H1 (cell line): ENCODE data around the gene TMBIM6. TPM values are rescaled to one million over a fixed set of nuclear protein-coding genes. Genes with fewer than 3 reads are reported as not detected.
"Not testable (repeated sequence)": the region's sequence is repeated elsewhere in the genome, so short reads cannot be mapped to it uniquely, and the experiment has no call there.

Source experiments
- CTCF ChIA-PET: fragments of 300-600 bp; sonication (Branson Sonifier 250); formaldehyde crosslinking; loops from one replicate; lab custom pipeline; 2021; ENCODE audit not compliant: partially characterized antibody; lab: Charles Lee
- POLR2A ChIA-PET: fragments of 300-600 bp; sonication (Branson Sonifier 250); formaldehyde crosslinking; loops from one replicate; lab custom pipeline; 2021; ENCODE audit warnings: inconsistent platforms; ENCODE audit not compliant: partially characterized antibody; lab: Charles Lee
- DNase-seq, 2 experiments: peaks; one replicate each; pipeline versions ENCODE4 v3.0.0 to v3.0.0-alpha.2; 2010 to 2022; ENCODE audit warnings: low spot score in 2 of 2, low read depth in 1 of 2, mixed read lengths in 1 of 2
- FAIRE-seq: peaks from 2 replicates; lab custom pipeline; 2011; peaks lifted over from hg19 to GRCh38; lab: Jason Lieb, UNC
- H2AFZ ChIP-seq: 2 replicates; pipeline ENCODE4 v1.8.1; 2012; ENCODE audit warnings: low read length, inconsistent platforms
- H2AK5ac ChIP-seq: 2 replicates; pipeline ENCODE4 v1.6.1; 2013; ENCODE audit warnings: low read depth, low read length
- H2BK120ac ChIP-seq: replicated peaks from 2 replicates; pipeline ENCODE3; 2013; ENCODE audit warnings: low read depth, low read length, inconsistent platforms
- H2BK12ac ChIP-seq: 2 replicates; pipeline ENCODE4 v1.6.1; 2013; ENCODE audit warnings: low read depth, low read length
- H2BK15ac ChIP-seq: 2 replicates; pipeline ENCODE4 v1.6.1; 2013; ENCODE audit warnings: low read length
- H2BK20ac ChIP-seq: 2 replicates; pipeline ENCODE4 v1.6.1; 2013; ENCODE audit warnings: low read length
- H2BK5ac ChIP-seq: 2 replicates; pipeline ENCODE4 v1.6.1; 2013; ENCODE audit warnings: low read depth, low read length
- H3K14ac ChIP-seq: 2 replicates; pipeline ENCODE4 v1.6.1; 2013; ENCODE audit warnings: inconsistent platforms; ENCODE audit not compliant: insufficient read length
- H3K18ac ChIP-seq: 2 replicates; pipeline ENCODE4 v1.6.1; 2013; ENCODE audit warnings: low read length; ENCODE audit errors: extremely low read depth
- H3K23ac ChIP-seq: 2 replicates; pipeline ENCODE4 v1.6.1; 2013; ENCODE audit warnings: inconsistent platforms; ENCODE audit not compliant: insufficient read length
- H3K23me2 ChIP-seq: 2 replicates; pipeline ENCODE4 v1.6.1; 2013; ENCODE audit warnings: low read depth, low read length
- H3K27ac ChIP-seq: 2 replicates; pipeline ENCODE4 v1.6.1; 2011; ENCODE audit warnings: low read depth, low read length, inconsistent platforms
- H3K27me3 ChIP-seq, 4 experiments: replicated peaks in 1 of 4; 1 replicate in 1 of 4; 2 replicates in 3 of 4; pipeline versions ENCODE4 v1.6.1 to v1.8.1; 2011 to 2013; ENCODE audit warnings: low read length in 3 of 4, mild to moderate bottlenecking in 3 of 4, inconsistent platforms in 2 of 4, mixed read lengths in 2 of 4, moderate library complexity in 1 of 4; ENCODE audit not compliant: control insufficient read depth in 3 of 4, insufficient read depth in 3 of 4; ENCODE audit errors: extremely low read depth in 1 of 4
- H3K36me3 ChIP-seq, 4 experiments: 2 replicates each; pipeline versions ENCODE4 v1.6.1 to v1.8.1; 2011 to 2013; ENCODE audit warnings: mild to moderate bottlenecking in 4 of 4, low read length in 3 of 4, moderate library complexity in 2 of 4, control low read depth in 1 of 4, inconsistent platforms in 1 of 4; ENCODE audit not compliant: insufficient read depth in 4 of 4, control insufficient read depth in 2 of 4
- H3K4ac ChIP-seq: replicated peaks from 2 replicates; pipeline ENCODE3; 2013; ENCODE audit warnings: low read length, low read depth, mixed read lengths, inconsistent platforms; ENCODE audit not compliant: insufficient read length
- H3K4me1 ChIP-seq, 4 experiments: replicated peaks in 1 of 4; 1 replicate in 1 of 4; 2 replicates in 3 of 4; pipeline versions ENCODE4 v1.6.1 to v1.8.1; 2011 to 2013; ENCODE audit warnings: low read length in 3 of 4, inconsistent platforms in 2 of 4, mixed read lengths in 1 of 4; ENCODE audit not compliant: insufficient read depth in 4 of 4, control insufficient read depth in 3 of 4
- H3K4me2 ChIP-seq, 2 experiments: 2 replicates each; pipeline versions ENCODE4 v1.6.1 to v1.8.1; 2011 to 2013; ENCODE audit warnings: low read depth in 2 of 2, low read length in 2 of 2, control low read depth in 1 of 2, inconsistent platforms in 1 of 2, mild to moderate bottlenecking in 1 of 2; ENCODE audit not compliant: insufficient read depth in 1 of 2
- H3K4me3 ChIP-seq, 4 experiments: fragments of 200-600, 300-600 bp in 1 of 4; sonication (generic), shearing (Covaris generic), sonication (Bioruptor Twin) in 1 of 4; 2 replicates each; pipeline versions ENCODE4 v1.5.1 to v1.8.1; 2011 to 2016; ENCODE audit warnings: low read length in 4 of 4, low read depth in 3 of 4, control low read depth in 2 of 4, inconsistent platforms in 2 of 4, mild to moderate bottlenecking in 2 of 4, mixed read lengths in 1 of 4, moderate library complexity in 1 of 4; ENCODE audit not compliant: insufficient read depth in 2 of 4; ENCODE audit errors: extremely low read depth in 1 of 4
- H3K56ac ChIP-seq: replicated peaks from 2 replicates; pipeline ENCODE3; 2013; ENCODE audit warnings: low read depth, mild to moderate bottlenecking, mixed read lengths, low read length, inconsistent platforms; ENCODE audit not compliant: insufficient read length
- H3K79me1 ChIP-seq: 2 replicates; pipeline ENCODE4 v1.6.1; 2013; ENCODE audit warnings: low read depth, low read length, control low read depth
- H3K79me2 ChIP-seq, 2 experiments: 2 replicates each; pipeline versions ENCODE4 v1.6.1 to v1.8.1; 2012 to 2013; ENCODE audit warnings: low read length in 2 of 2, mild to moderate bottlenecking in 2 of 2, inconsistent platforms in 1 of 2; ENCODE audit not compliant: insufficient read depth in 2 of 2, control insufficient read depth in 1 of 2
- H3K9ac ChIP-seq, 4 experiments: replicated peaks in 1 of 4; 1 replicate in 1 of 4; 2 replicates in 3 of 4; pipeline versions ENCODE4 v1.6.1 to v1.8.1; 2011 to 2013; ENCODE audit warnings: low read depth in 3 of 4, low read length in 3 of 4, control low read depth in 2 of 4, mild to moderate bottlenecking in 2 of 4, moderate library complexity in 2 of 4, inconsistent platforms in 1 of 4; ENCODE audit errors: extremely low read depth in 1 of 4
- H3K9me3 ChIP-seq, 2 experiments: 2 replicates each; pipeline versions ENCODE4 v1.6.1 to v1.8.1; 2012 to 2013; ENCODE audit warnings: mild to moderate bottlenecking in 2 of 2, moderate library complexity in 2 of 2, control low read depth in 1 of 2, inconsistent platforms in 1 of 2, low read depth in 1 of 2, low read length in 1 of 2, mixed read lengths in 1 of 2; ENCODE audit not compliant: insufficient read depth in 2 of 2
- H4K20me1 ChIP-seq, 2 experiments: replicated peaks in 1 of 2; 2 replicates each; pipeline versions ENCODE3 to v1.8.1; 2011 to 2013; ENCODE audit warnings: inconsistent platforms in 2 of 2, low read length in 2 of 2, mild to moderate bottlenecking in 1 of 2; ENCODE audit not compliant: insufficient read depth in 2 of 2, control insufficient read depth in 1 of 2
- H4K5ac ChIP-seq: 2 replicates; pipeline ENCODE4 v1.6.1; 2013; ENCODE audit warnings: low read length, low read depth, mixed read lengths, inconsistent platforms; ENCODE audit not compliant: insufficient read length
- H4K8ac ChIP-seq: 2 replicates; pipeline ENCODE4 v1.8.0; 2013; ENCODE audit warnings: mild to moderate bottlenecking, moderate library complexity, low read length, inconsistent platforms; ENCODE audit not compliant: insufficient read depth; ENCODE audit errors: extremely low read depth
- H4K91ac ChIP-seq: replicated peaks from 2 replicates; pipeline ENCODE3; 2013; ENCODE audit warnings: low read length, mixed read lengths, inconsistent platforms; ENCODE audit not compliant: insufficient read length
- WGBS, 2 experiments: shearing (Covaris generic) in 1 of 2; methylation state at CpG; one replicate each; pipeline versions ENCODE4 v1.1.6 to v1.1.7; 2013 to 2015; ENCODE audit warnings: low lambda C conversion rate in 2 of 2, mixed read lengths in 2 of 2, inconsistent platforms in 1 of 2, low coverage in 1 of 2, missing lambda C conversion rate in 1 of 2; ENCODE audit not compliant: insufficient replicate concordance in 2 of 2, insufficient coverage in 1 of 2, insufficient read length in 1 of 2; ENCODE audit errors: extremely low coverage in 1 of 2, missing lambda C conversion rate in 1 of 2; 5-methylcytosine and 5-hydroxymethylcytosine counted together
- polyA plus RNA-seq, 7 experiments: library from polyadenylated mRNA; depleted of rRNA in 3 of 7; stranded (reverse) in 5 of 7; unstranded in 2 of 7; fragments of >200 nt in 5 of 7; fragments of 200-250 nt in 2 of 7; gene quantifications; 1 replicate in 5 of 7; 2 replicates in 1 of 7; 4 replicates in 1 of 7; pipeline versions ENCODE4 v1.2.1 to v1.2.3, GENCODE V29; 2011 to 2013; ENCODE audit warnings: missing spikeins in 2 of 7, mixed read lengths in 2 of 7
- total RNA-seq: library from RNA; stranded (reverse); fragmentation: NEBNext Ultra II Directional; extraction: Animal tissue kit (Norgen Biotek cat#: 25700); gene quantifications from 2 replicates; pipeline ENCODE4 v1.2.1, GENCODE V29; 2021

TMBIM6 gene
- total and polyA plus RNA-seq, 2 of the 8 experiments (the other 6 are each of a cell fraction or from before 2014, with no cell fraction given), result 423 to 556 TPM

DNA sequence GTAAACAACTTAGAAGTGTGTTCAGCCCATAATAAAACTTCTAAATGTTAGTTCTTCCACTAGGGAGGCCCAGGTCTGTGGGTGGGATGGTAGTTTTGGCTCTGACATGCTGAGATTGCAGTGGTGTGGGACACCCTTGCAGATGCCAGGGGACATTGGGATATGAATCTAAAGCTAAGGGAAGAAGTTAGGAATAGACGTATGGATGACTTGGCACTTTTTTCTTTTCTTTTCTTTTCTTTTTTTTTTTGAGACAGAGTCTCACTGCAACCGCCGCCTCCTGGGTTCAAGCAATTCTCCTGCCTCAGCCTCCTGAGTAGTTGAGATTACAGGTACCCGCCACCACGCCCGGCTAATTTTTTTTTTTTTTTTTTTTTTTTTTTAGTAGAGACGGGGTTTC, 31.7 kb downstream of the TMBIM6 start:
- H3K18ac ChIP-seq, H4K91ac ChIP-seq, H4K8ac ChIP-seq, H3K4ac ChIP-seq, H3K9ac ChIP-seq, H3K27me3 ChIP-seq, H4K5ac ChIP-seq, H3K4me3 ChIP-seq, H2BK5ac ChIP-seq, H3K23ac ChIP-seq, H2BK12ac ChIP-seq, H4K20me1 ChIP-seq, H3K79me2 ChIP-seq, H3K27ac ChIP-seq, H3K79me1 ChIP-seq, H3K23me2 ChIP-seq, H2BK120ac ChIP-seq, H3K36me3 ChIP-seq, FAIRE-seq, H3K56ac ChIP-seq, POLR2A ChIA-PET, H3K4me2 ChIP-seq, H2BK15ac ChIP-seq, H2AFZ ChIP-seq, H3K4me1 ChIP-seq, H3K14ac ChIP-seq, H2AK5ac ChIP-seq, DNase-seq, H3K9me3 ChIP-seq, H2BK20ac ChIP-seq: not testable (repeated sequence)
- CTCF ChIA-PET, result interaction anchor here (0.5 to 14.5 kb wide), 9 partner anchors 9 to 473 kb away, joined by 3 to 119 read pairs (median 5); no protein-coding TSS in a partner anchor
- WGBS, 2 experiments, result 91% methylated on average over 4 of the region's 7 CpGs; no CpG with 5 or more reads in 1 of the 2 experiments
